HG02943 (cell line): ENCODE results near the gene FJX1.

Experiments
- ATAC-seq: cut with Tn5 transposase; IDR thresholded peaks from one replicate; pipeline ENCODE4 v1.9.1; 2021; ENCODE audit warnings: mild to moderate bottlenecking, low read depth, moderate library complexity; ENCODE audit not compliant: unreplicated experiment

Gene FJX1

GRCh38 chr11:35617687-35618496 is at the start of gene FJX1:
TSS of gene FJX1 (plus strand) at chr11:35618460. CDS start at chr11:35618637, 177 bp downstream.
- ATAC-seq = peak; percentile 23

GRCh38 chr11:35571696-35572095 is 46.6 kb upstream of the FJX1 start:
- no peak for ATAC-seq

DNA sequence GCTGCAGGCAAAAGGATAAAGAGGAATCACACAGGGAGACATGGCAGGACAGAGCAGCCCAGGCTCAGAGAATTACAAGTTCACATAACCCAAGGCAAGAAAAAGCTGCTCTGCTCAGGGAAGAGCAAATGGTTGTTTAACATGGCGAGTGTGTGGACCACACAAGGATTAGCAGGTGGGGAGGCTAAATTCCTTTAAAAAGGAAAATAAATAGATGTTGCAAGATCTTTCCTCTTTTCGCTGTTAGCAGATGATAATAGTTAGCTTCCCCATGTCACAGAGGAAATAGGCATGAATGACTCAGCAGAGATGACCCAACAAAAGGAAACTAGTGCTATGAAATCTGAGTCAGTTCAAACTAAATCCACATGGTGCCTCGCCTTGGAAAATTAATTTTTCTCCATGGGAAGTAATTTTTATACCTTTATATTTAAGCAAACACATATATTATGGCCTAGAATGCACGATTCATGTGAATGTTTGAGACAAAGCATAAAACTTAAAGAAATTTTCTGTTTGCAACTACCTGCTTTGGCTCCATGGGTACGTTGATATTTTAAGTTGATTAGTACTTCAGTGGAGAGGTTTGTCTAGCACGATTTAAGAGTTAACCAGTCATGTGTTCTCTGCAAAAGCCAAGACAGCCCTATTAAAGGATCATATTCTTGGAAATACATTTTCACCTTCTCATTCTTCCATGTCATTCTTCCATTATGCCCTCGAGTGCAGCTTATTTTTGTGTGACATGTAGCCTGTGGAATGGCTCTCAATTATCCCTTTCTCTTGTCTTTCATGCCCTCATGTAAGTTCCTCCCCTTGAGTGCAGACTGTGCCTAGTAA is 38.5 kb upstream of the FJX1 start:
- no peak for ATAC-seq

GRCh38 chr11:35580397-35580781 is 37.9 kb upstream of the FJX1 start:
- no peak for ATAC-seq

- no peak for ATAC-seq
These were observed 36.2 kb upstream of the FJX1 start for GRCh38 chr11:35582033-35582432.

GRCh38 chr11:35583126-35583525 is 35.1 kb upstream of the FJX1 start:
- no peak for ATAC-seq

GRCh38 chr11:35583843-35584242 is 34.4 kb upstream of the FJX1 start:
- ATAC-seq = no peak

- ATAC-seq = no peak
These were observed 33.9 kb upstream of the FJX1 start for GRCh38 chr11:35584321-35584720.

DNA sequence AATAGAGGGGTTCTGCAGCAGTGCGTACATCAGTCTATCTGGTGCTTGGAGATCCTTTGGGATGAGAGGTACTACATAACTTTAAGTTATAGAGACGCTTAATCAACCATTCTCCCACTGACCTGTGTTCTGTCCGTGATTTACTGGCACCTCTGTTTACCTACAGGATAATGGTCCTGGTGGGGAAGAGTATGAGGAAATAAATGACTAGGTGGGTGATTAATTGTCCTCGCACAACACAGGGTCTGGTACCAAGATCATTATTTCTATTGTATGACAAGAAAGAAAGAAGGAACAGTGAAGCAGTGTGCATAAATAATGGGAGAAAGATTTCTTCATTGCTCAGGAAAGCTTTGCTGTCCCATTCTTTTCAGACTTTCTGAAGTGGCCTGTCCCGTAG is 32.8 kb upstream of the FJX1 start:
- ATAC-seq = no peak

- ATAC-seq = no peak
These were observed 32.0 kb upstream of the FJX1 start for GRCh38 chr11:35586222-35586621.

DNA sequence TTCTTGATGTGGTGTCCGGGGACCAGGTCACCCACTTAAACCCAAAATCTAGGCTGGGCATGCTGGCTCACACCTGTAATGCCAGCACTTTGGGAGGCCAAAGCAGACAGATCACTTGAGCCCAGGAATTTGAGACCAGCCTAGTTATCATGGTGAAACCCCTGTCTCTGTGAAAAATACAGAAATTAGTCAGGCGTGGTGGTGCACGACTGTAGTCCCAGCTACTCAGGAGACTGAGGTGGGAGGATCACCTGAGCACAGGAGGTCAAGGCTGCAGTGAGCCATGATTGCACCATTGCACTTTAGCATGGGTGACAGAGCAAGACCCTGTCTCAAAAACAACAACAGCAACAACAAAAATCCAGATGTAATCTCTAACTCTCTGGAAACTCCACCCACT is 30.3 kb upstream of the FJX1 start:
- ATAC-seq = no peak

DNA sequence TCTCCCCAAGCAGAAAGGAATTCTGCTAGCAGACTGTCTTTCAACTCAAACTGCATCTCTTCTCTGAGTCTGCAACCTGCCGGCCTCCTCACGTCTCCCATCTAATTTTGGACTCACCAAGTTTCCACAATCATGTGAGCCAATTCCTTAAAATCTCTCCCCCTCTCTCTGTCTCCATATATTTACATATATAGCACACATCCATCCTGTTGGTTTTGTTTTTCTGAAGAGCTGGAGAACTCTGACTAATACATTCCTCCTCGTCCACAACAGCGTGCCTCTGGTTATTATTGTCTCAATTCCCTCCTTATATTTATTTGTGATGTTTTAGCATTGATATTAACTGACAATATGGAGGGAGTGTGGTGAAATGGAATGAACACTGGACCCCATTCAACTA is 29.6 kb upstream of the FJX1 start:
- ATAC-seq = no peak

DNA sequence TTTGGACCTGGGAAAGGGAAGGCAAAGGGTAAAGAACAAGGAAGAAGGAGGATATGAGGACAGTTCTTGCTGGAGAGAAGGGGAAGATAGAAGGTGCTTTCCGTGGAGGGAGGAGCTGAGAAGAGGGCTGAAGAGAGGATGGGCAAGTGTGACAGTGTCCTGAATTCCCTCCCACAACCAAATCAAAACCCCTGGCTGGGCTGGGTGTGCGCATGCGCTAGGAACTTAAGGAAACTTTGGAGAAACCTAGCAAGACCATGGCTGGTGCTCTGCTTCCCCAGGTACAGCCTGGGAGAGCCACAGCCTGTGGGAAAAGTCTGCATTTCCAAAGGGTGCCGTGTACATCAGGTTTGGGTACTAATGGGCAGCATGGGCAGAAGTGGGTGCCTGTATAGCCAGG is 29.0 kb upstream of the FJX1 start:
- ATAC-seq = no peak

DNA sequence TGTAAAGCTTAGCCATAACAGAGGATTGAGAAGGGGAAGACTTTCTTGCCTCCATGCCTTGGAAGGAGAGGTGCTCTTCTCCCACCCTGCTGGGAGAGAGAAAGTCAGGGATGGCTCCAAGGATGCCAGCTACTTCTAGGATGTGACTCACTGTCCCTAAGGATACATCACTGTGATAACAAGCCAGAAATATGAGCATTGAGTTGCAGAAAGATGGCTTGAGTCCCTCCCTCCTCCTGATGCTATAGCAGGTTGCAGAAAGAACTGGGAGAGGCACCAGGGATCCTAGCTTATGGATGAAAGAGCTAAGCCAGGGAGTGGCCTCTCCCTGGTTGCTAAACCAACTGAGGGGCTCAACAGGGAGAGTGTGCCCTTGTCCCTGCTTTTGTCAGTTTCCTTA is 27.8 kb upstream of the FJX1 start:
- no peak for ATAC-seq

DNA sequence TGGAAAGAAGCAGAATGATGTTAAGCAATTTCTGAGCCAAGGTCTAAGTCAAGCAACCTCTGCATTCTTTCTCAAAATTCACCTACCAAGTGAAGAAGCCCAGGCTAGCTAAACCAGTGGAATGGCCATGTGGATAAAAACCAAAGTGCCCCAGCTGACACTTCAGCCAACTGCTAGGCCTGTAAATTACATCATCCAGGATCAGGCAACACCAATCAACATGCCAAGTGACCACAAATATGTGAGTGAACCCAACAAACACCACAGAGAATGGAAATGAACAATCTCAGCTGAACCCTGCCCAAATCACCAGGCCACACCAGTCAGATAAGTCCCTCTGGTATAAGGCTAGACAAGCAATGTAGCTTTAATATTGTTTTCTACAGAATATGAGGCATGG is 25.1 kb upstream of the FJX1 start:
- no peak for ATAC-seq

DNA sequence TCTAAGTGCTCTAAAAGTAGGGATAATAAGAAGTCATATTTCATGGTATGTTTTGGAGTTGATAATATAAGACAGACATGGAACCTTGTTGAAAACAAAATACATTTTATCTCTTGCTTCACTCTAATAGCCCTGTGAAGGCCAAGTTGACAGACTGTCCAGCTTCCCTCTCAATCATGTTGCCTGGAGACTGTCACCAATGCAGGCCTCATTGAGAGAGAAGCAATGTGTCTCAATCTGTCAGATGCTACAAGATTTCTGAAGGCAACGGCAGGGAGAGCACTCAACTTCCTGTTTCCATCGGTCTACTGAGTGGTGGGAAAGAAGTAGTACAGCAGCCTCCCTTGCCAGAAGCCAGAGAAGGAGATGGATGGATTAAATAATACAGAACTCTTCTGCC is 23.6 kb upstream of the FJX1 start:
- no peak for ATAC-seq

- peak; percentile 68 for ATAC-seq
These were observed 19.8 kb upstream of the FJX1 start for GRCh38 chr11:35598254-35599125.

DNA sequence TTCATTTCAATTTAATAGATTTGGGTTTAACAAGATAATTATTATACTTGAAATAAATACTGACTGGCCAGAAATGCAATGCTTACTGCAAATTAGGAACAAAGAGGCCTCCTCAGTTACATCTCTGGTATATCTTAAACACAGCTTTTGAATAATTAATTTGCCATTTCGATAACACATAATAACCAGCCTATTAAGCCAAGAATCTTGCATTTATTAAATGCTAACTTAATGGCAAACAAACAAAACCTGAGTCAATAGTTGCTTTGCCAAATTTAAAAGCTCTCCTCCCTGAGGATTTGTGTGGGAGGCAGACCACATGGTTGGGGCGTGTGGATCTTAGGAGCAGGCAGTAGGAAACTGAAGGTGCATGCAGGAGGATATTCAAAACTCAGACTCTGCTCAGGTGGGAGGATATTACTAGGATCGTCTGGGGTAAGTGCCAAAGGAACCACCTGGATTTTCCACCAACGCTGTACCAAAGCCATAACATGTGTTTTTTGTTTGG is 17.9 kb upstream of the FJX1 start:
- no peak for ATAC-seq

GRCh38 chr11:35602160-35602793 is 16.0 kb upstream of the FJX1 start:
- no peak for ATAC-seq

DNA sequence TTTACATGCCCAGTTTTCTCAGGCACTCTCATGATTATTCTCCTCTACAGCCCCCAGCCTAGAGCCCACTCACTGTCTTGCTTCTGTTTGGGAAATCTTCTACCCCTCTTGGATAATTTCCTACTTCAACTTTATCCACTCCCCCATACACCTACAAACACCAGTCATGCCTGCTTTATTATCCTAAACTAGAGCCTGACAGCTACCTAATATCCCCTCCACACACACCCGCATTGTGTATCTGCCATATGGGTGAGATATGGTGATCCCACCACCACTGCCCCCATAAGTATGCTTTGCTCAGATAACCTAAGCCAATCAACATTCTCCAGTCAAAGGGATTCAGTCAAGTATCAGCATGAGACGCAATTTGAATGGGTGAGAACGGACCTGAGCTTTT is 15.3 kb upstream of the FJX1 start:
- no peak for ATAC-seq
